NCI-H2107 (cell line): ENCODE data around the gene FREM1.

Experiments
- DNase-seq: peaks from one replicate; lab custom pipeline; 2025; lab: John Stamatoyannopoulos, UW

The FREM1 gene

GRCh38 chr9:14881006-14881405 lies 29.2 kb downstream of the FREM1 start:
- no peak for DNase-seq

GRCh38 chr9:14870090-14870489 lies 40.1 kb downstream of the FREM1 start:
- DNase-seq, result no peak

GRCh38 chr9:14869671-14870070 lies 40.6 kb downstream of the FREM1 start:
- no peak for DNase-seq

GRCh38 chr9:14868772-14869583 lies 41.2 kb downstream of the FREM1 start:
- DNase-seq, result no peak

GRCh38 chr9:14868418-14868771 lies 41.8 kb downstream of the FREM1 start:
- no peak for DNase-seq

- no peak for DNase-seq
Measured at GRCh38 chr9:14866200-14866749, 44.0 kb downstream of the FREM1 start.

- DNase-seq, result no peak
Measured at GRCh38 chr9:14864309-14864708, 45.9 kb downstream of the FREM1 start.

GRCh38 chr9:14863402-14863801 lies 46.8 kb downstream of the FREM1 start:
- DNase-seq, result no peak

GRCh38 chr9:14857449-14858305 lies 52.6 kb downstream of the FREM1 start:
- DNase-seq, result no peak

GRCh38 chr9:14849851-14850250 lies 60.4 kb downstream of the FREM1 start:
- DNase-seq, result no peak

- DNase-seq, result no peak
Measured at GRCh38 chr9:14849296-14849695, 60.9 kb downstream of the FREM1 start.

- peak; percentile 20 for DNase-seq
Measured at GRCh38 chr9:14846871-14847311, 63.3 kb downstream of the FREM1 start.

GRCh38 chr9:14843163-14843562 lies 67.1 kb downstream of the FREM1 start:
- no peak for DNase-seq

GRCh38 chr9:14842269-14842668 lies 68.0 kb downstream of the FREM1 start:
- no peak for DNase-seq

GRCh38 chr9:14838701-14839100 lies 71.5 kb downstream of the FREM1 start:
- no peak for DNase-seq

GRCh38 chr9:14836885-14837284 lies 73.3 kb downstream of the FREM1 start:
- no peak for DNase-seq

- no peak for DNase-seq
Measured at GRCh38 chr9:14831661-14832060, 78.6 kb downstream of the FREM1 start.

- no peak for DNase-seq
Measured at GRCh38 chr9:14831074-14831473, 79.2 kb downstream of the FREM1 start.

- DNase-seq, result no peak
Measured at GRCh38 chr9:14830057-14830456, 80.2 kb downstream of the FREM1 start.

GRCh38 chr9:14829204-14829603 lies 81.0 kb downstream of the FREM1 start:
- DNase-seq, result no peak

- no peak for DNase-seq
Measured at GRCh38 chr9:14827805-14828204, 82.4 kb downstream of the FREM1 start.

- DNase-seq, result no peak
Measured at GRCh38 chr9:14824481-14824880, 85.7 kb downstream of the FREM1 start.

GRCh38 chr9:14823800-14824199 lies 86.4 kb downstream of the FREM1 start:
- no peak for DNase-seq
